Brain microvascular endothelial cell (primary cell): Measurements from ENCODE around the gene KMT5C.
A peak's percentile ranks its signal among the peaks of the same experiment; 100 is the strongest.

Experiments used
- DNase-seq: peaks from one replicate; pipeline ENCODE4 v3.0.0-alpha.2; 2020
- H3K27ac ChIP-seq: fragments of 250-450 bp; sonication (Bioruptor Pico); 2 replicates; pipeline ENCODE4 v1.5.1; 2020; ENCODE audit warnings: mild to moderate bottlenecking, moderate library complexity
- H3K27me3 ChIP-seq: fragments of 250-450 bp; sonication (Bioruptor Pico); replicated peaks from 2 replicates; pipeline ENCODE4 v1.5.1; 2020; ENCODE audit warnings: mild to moderate bottlenecking
- H3K36me3 ChIP-seq: fragments of 250-450 bp; sonication (Bioruptor Pico); replicated peaks from 2 replicates; pipeline ENCODE4 v1.5.1; 2020; ENCODE audit warnings: mild to moderate bottlenecking
- H3K4me3 ChIP-seq: 2 replicates; pipeline ENCODE4 v1.5.1; 2011; ENCODE audit warnings: low read depth, mild to moderate bottlenecking, control low read depth, low read length, moderate library complexity
- CTCF ChIP-seq: IDR thresholded peaks from 2 replicates; pipeline ENCODE4 v1.5.1; 2011; ENCODE audit warnings: low read depth, mild to moderate bottlenecking, moderate library complexity, low read length, control low read depth, inconsistent platforms; ENCODE audit errors: missing control alignments
- in situ Hi-C: cut with HindIII; loops from 2 replicates; pipeline ENCODE4 v1.10.0; 2017; ENCODE audit warnings: low sequenced_read_pairs, low pct_ligation_motif_present

The KMT5C gene

DNA sequence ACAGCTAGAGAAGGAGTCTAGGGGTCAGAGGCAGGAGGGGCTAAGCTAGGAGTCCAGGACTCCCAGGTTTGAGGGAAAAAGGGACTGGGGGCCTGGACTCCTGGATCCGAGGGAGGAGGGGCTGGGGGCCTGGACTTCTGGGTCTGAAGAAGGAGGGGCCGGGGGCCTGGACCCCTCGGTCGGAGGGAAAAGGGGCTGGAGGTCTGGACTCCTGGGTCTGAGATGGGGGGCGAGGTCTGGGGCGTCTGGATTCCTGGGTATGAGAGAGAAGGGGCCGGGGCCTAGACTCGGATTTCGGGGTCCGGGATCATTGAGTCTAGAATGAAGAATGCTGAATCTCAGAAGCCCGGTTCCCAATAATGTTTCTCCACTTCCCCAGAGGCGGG is 37.4 kb upstream of the KMT5C start:
- H3K27me3 ChIP-seq, result no peaks in the 10 kb centered on the region
- in situ Hi-C loops, result no loop called here
- H3K4me3 ChIP-seq, result peak overlapping the region; percentile 51
- TF ChIP-seq CTCF, result no peak
- peaks cover 5% of the 10 kb centered on the region for H3K36me3 ChIP-seq
- DNase-seq, result no peak
- H3K27ac ChIP-seq, result no peak overlapping the region

DNA sequence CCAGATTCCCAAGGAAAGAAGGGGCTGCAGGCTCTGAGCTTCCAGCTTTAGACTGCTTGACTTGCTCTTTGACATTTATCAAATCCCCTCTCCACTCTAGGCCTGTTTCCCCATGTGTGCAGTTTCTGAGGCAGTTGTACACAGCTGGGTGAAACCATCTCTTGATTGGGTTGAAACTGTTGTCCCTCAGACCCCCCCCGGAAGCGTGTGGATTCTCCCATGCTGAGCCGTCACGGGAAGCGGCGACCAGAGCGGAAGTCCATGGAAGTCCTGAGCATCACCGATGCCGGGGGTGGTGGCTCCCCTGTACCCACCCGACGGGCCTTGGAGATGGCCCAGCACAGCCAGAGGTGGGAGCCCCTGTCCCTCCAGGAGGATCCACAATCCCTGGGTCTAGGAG is 36.2 kb upstream of the KMT5C start:
- H3K36me3 ChIP-seq, result peaks cover 6% of the 10 kb centered on the region
- H3K27ac ChIP-seq, result no peak overlapping the region
- in situ Hi-C loops, result no loop called here
- no peak overlapping the region for H3K4me3 ChIP-seq
- TF ChIP-seq CTCF, result no peak
- H3K27me3 ChIP-seq, result no peaks in the 10 kb centered on the region
- DNase-seq, result no peak

GRCh38 chr19:55304279-55304978 is 35.2 kb upstream of the KMT5C start:
- in situ Hi-C loops, result no loop called here
- TF ChIP-seq CTCF, result no peak
- Histone ChIP-seq H3K27ac (no peak overlapping the region), H3K36me3 (peaks cover 13% of the 10 kb centered on the region), H3K4me3 (no peak overlapping the region), H3K27me3 (no peaks in the 10 kb centered on the region)
- DNase-seq, result no peak

DNA sequence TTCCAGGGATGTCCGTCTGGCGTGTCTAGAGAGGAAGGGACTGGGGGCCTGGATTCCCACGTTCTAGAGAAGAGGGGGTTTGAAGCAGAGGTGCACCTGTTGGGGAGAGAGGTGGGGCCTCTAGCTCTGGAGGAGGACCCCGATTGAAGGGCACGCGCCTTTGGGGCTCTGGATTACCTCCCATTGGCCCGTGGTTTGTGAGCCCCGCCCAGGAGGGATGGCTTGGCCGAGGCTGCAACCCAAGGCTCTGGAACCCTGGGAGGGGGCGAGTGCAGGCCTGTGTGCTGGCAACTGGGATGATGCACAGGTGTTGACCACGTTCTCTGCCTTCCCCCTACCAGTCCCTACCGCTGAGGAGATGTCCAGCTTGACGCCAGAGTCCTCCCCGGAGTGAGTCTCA is 34.7 kb upstream of the KMT5C start:
- Histone ChIP-seq H3K4me3 (no peak overlapping the region), H3K27me3 (no peaks in the 10 kb centered on the region), H3K36me3 (peaks cover 14% of the 10 kb centered on the region), H3K27ac (no peak overlapping the region)
- no peak for DNase-seq
- TF ChIP-seq CTCF, result no peak
- in situ Hi-C loops, result no loop called here

DNA sequence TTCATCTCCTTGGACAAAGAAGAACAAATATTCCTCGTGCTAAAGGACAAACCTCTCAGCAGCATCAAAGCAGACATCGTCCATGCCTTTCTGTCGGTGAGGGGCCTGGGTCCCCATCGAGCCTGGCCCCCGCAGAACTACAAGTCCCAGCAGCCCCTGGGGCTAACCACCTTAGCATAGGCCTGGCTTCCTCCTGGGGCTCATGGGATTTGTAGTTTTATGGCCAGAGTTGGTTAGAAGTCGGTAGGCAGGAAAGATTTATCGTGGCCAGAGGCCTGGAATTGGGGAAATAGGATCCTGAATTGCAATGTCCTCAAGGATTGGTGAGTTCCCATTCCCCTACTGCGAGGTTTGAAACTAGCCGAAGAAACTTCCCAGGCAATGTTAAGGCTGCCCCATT is 34.2 kb upstream of the KMT5C start:
- no peak for TF ChIP-seq CTCF
- H3K27me3 ChIP-seq, result no peaks in the 10 kb centered on the region
- H3K4me3 ChIP-seq, result no peak overlapping the region
- in situ Hi-C loops, result no loop called here
- peaks cover 14% of the 10 kb centered on the region for H3K36me3 ChIP-seq
- no peak overlapping the region for H3K27ac ChIP-seq
- DNase-seq, result no peak

DNA sequence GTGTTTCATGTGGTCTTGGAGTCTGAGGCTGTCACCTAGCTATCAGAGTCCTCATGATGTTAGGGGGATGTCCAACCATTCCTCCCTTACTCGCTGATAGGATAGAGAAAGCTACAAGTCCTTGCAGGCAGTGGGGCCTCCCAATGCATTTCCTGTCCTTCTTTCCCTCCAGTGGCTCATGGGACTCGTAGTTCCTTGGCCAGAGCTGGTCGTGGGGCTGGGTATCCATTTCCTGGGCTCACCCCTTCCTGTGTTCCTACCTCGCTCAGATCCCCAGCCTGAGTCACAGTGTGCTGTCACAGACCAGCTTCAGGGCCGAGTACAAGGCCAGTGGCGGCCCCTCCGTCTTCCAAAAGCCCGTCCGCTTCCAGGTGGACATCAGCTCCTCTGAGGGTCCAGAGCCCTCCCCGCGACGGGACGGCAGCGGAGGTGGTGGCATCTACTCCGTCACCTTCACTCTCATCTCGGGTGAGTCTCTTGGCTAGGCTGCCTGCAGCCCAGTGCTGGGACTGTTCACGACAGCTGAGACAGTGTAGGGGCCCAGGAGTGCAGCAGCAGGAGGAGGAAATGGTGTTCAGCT is 33.6 kb upstream of the KMT5C start:
- no peak for DNase-seq
- in situ Hi-C loops, result no loop called here
- no peak overlapping the region for H3K27ac ChIP-seq
- no peak overlapping the region for H3K4me3 ChIP-seq
- H3K27me3 ChIP-seq, result no peaks in the 10 kb centered on the region
- no peak for TF ChIP-seq CTCF
- H3K36me3 ChIP-seq, result peaks cover 14% of the 10 kb centered on the region
